CD8-positive, alpha-beta memory T cell (primary cell): ENCODE data around the gene SP4. TPM values are rescaled to one million over a fixed set of nuclear protein-coding genes. Genes with fewer than 3 reads are reported as not detected.

ENCODE experiments used
- CTCF ChIA-PET: fragments of 350-600 bp; sonication (Branson Sonifier 250); formaldehyde crosslinking; loops from one replicate; lab custom pipeline; 2021; ENCODE audit warnings: antibody characterized with exemption; lab: Charles Lee
- POLR2A ChIA-PET: fragments of 350-600 bp; sonication (Branson Sonifier 250); formaldehyde crosslinking; loops from one replicate; lab custom pipeline; 2021; ENCODE audit warnings: antibody characterized with exemption; lab: Charles Lee
- DNase-seq, 5 donors: peaks; one replicate each; pipeline versions ENCODE4 v3.0.0 to v3.0.0-alpha.2; 2020 to 2022; ENCODE audit warnings: mixed read lengths in 1 of 5
- H3K27ac ChIP-seq: one replicate; pipeline ENCODE4 v1.7.0; 2013; ENCODE audit warnings: low read depth, mild to moderate bottlenecking, low read length, moderate library complexity
- H3K27me3 ChIP-seq: 2 replicates; pipeline ENCODE4 v1.7.0; 2013; ENCODE audit warnings: low read length, mild to moderate bottlenecking; ENCODE audit not compliant: insufficient read depth, poor library complexity, severe bottlenecking
- H3K36me3 ChIP-seq: 2 replicates; pipeline ENCODE4 v1.7.0; 2013; ENCODE audit warnings: mild to moderate bottlenecking, low read length, moderate library complexity; ENCODE audit not compliant: insufficient read depth
- H3K4me1 ChIP-seq: 2 replicates; pipeline ENCODE4 v1.7.0; 2013; ENCODE audit warnings: mild to moderate bottlenecking, low read length, moderate library complexity; ENCODE audit not compliant: insufficient read depth
- H3K4me3 ChIP-seq: 2 replicates; pipeline ENCODE4 v1.7.0; 2013; ENCODE audit warnings: mild to moderate bottlenecking, low read length
- H3K9me3 ChIP-seq: 2 replicates; pipeline ENCODE4 v1.7.0; 2013; ENCODE audit warnings: mild to moderate bottlenecking, low read length
- H3K27ac Mint-ChIP-seq, 8 donors: one replicate each; pipeline ENCODE4 v1.8.0; 2020 to 2021; ENCODE audit warnings: mixed read lengths in 8 of 8, mild to moderate bottlenecking in 6 of 8, inconsistent platforms in 3 of 8, moderate library complexity in 3 of 8
- H3K27me3 Mint-ChIP-seq, 2 donors: one replicate each; pipeline ENCODE4 v1.8.0; 2020 to 2021; ENCODE audit warnings: mixed read lengths in 2 of 2, mild to moderate bottlenecking in 1 of 2, moderate library complexity in 1 of 2
- H3K36me3 Mint-ChIP-seq, 3 donors: one replicate each; pipeline ENCODE4 v1.8.0; 2020 to 2021; ENCODE audit warnings: mixed read lengths in 3 of 3, inconsistent platforms in 1 of 3, mild to moderate bottlenecking in 1 of 3
- H3K4me1 Mint-ChIP-seq, 3 donors: one replicate each; pipeline ENCODE4 v1.8.0; 2020 to 2021; ENCODE audit warnings: mixed read lengths in 3 of 3, inconsistent platforms in 1 of 3, mild to moderate bottlenecking in 1 of 3
- H3K4me3 Mint-ChIP-seq, 7 donors: one replicate each; pipeline ENCODE4 v1.8.0; 2020 to 2021; ENCODE audit warnings: mixed read lengths in 7 of 7, mild to moderate bottlenecking in 6 of 7, moderate library complexity in 4 of 7, inconsistent platforms in 2 of 7
- H3K9me3 Mint-ChIP-seq, 5 donors: one replicate each; pipeline ENCODE4 v1.8.0; 2020 to 2022; ENCODE audit warnings: mixed read lengths in 5 of 5, mild to moderate bottlenecking in 3 of 5, moderate library complexity in 2 of 5, inconsistent platforms in 1 of 5
- polyA plus RNA-seq: library from polyadenylated mRNA; unstranded; fragments of 300-500 nt; fragmentation: Illumina TruSeq; gene quantifications from one replicate; pipeline ENCODE4 v1.2.3, GENCODE V29; 2021
- total RNA-seq, 2 experiments: library from RNA; stranded (reverse); gene quantifications; one replicate each; pipeline ENCODE4 v1.2.3, GENCODE V29; 2021

Gene SP4
- total and polyA plus RNA-seq, 3 experiments from 2014 or later, result 14.1 to 22.2 (median 20.0) TPM

GRCh38 chr7:21547501-21547900 lies 119.6 kb downstream of the SP4 start:
- ChIA-PET CTCF (no interaction called here), POLR2A (no interaction called here)
- DNase-seq, result no peak
- H3K27ac ChIP-seq, result no peak overlapping the region
- H3K36me3 Mint-ChIP-seq, result no peaks in the 10 kb centered on the region
- no peaks in the 10 kb centered on the region for H3K36me3 ChIP-seq
- no peak overlapping the region for H3K4me3 Mint-ChIP-seq
- H3K27me3 Mint-ChIP-seq, result peaks cover 24 to 46% of the 10 kb centered on the region in 2 donors
- H3K27ac Mint-ChIP-seq, result no peak overlapping the region
- H3K4me1 ChIP-seq, result no peaks in the 10 kb centered on the region
- H3K4me3 ChIP-seq, result no peak overlapping the region
- peaks cover 5 to 11% (median 5%) of the 10 kb centered on the region in 3 donors for H3K4me1 Mint-ChIP-seq
- H3K9me3 ChIP-seq, result no peaks in the 10 kb centered on the region
- H3K9me3 Mint-ChIP-seq, result no peaks in the 10 kb centered on the region
- peaks cover 6% of the 10 kb centered on the region for H3K27me3 ChIP-seq

- H3K4me3 Mint-ChIP-seq, result no peak overlapping the region
- POLR2A ChIA-PET, result no interaction called here
- H3K4me1 ChIP-seq, result no peaks in the 10 kb centered on the region
- no peaks in the 10 kb centered on the region for H3K9me3 ChIP-seq
- CTCF ChIA-PET, result no interaction called here
- H3K4me3 ChIP-seq, result no peak overlapping the region
- H3K9me3 Mint-ChIP-seq, result no peaks in the 10 kb centered on the region
- DNase-seq, result no peak
- H3K4me1 Mint-ChIP-seq, result peaks cover 3 to 6% (median 5%) of the 10 kb centered on the region in 3 donors
- no peak overlapping the region for H3K27ac Mint-ChIP-seq
- no peaks in the 10 kb centered on the region for H3K36me3 Mint-ChIP-seq
- H3K27me3 Mint-ChIP-seq, result peaks cover 22 to 43% of the 10 kb centered on the region in 2 donors
- H3K27ac ChIP-seq, result no peak overlapping the region
- peaks cover 6% of the 10 kb centered on the region for H3K27me3 ChIP-seq
- no peaks in the 10 kb centered on the region for H3K36me3 ChIP-seq
Observed at GRCh38 chr7:21548491-21548890, 120.6 kb downstream of the SP4 start.

GRCh38 chr7:21550076-21550475 lies 122.2 kb downstream of the SP4 start:
- ChIA-PET POLR2A (no interaction called here), CTCF (no interaction called here)
- no peaks in the 10 kb centered on the region for H3K4me1 Mint-ChIP-seq

GRCh38 chr7:21550821-21551531 lies 123.1 kb downstream of the SP4 start:
- Histone ChIP-seq H3K27me3 (no peaks in the 10 kb centered on the region), H3K36me3 (no peaks in the 10 kb centered on the region), H3K4me1 (no peaks in the 10 kb centered on the region), H3K27ac (no peak overlapping the region), H3K9me3 (no peaks in the 10 kb centered on the region), H3K4me3 (no peak overlapping the region)
- Mint-ChIP-seq H3K36me3 (no peaks in the 10 kb centered on the region), H3K27ac (no peak overlapping the region), H3K4me3 (no peak overlapping the region), H3K4me1 (no peaks in the 10 kb centered on the region), H3K9me3 (no peaks in the 10 kb centered on the region), H3K27me3 (peaks cover 20 to 40% of the 10 kb centered on the region in 2 donors)
- DNase-seq, result no peak
- ChIA-PET POLR2A (no interaction called here), CTCF (no interaction called here)

More at GRCh38 chr7:21550076-21550475, 122.2 kb downstream of the SP4 start:
- no peak for DNase-seq
- peaks cover 24 to 41% of the 10 kb centered on the region in 2 donors for H3K27me3 Mint-ChIP-seq
- H3K4me3 Mint-ChIP-seq, result no peak overlapping the region
- Histone ChIP-seq H3K36me3 (no peaks in the 10 kb centered on the region), H3K4me3 (no peak overlapping the region), H3K4me1 (no peaks in the 10 kb centered on the region), H3K27me3 (no peaks in the 10 kb centered on the region), H3K9me3 (no peaks in the 10 kb centered on the region), H3K27ac (no peak overlapping the region)
- H3K36me3 Mint-ChIP-seq, result no peaks in the 10 kb centered on the region
- no peaks in the 10 kb centered on the region for H3K9me3 Mint-ChIP-seq
- H3K27ac Mint-ChIP-seq, result no peak overlapping the region

GRCh38 chr7:21562385-21562784 lies 134.5 kb downstream of the SP4 start:
- Histone ChIP-seq H3K4me1 (no peaks in the 10 kb centered on the region), H3K9me3 (no peaks in the 10 kb centered on the region), H3K4me3 (no peak overlapping the region), H3K27me3 (no peaks in the 10 kb centered on the region), H3K27ac (no peak overlapping the region), H3K36me3 (no peaks in the 10 kb centered on the region)
- CTCF ChIA-PET, result no interaction called here
- no peaks in the 10 kb centered on the region for H3K4me1 Mint-ChIP-seq
- H3K9me3 Mint-ChIP-seq, result no peaks in the 10 kb centered on the region
- peaks cover 1 to 15% of the 10 kb centered on the region in 2 donors for H3K27me3 Mint-ChIP-seq
- POLR2A ChIA-PET, result no interaction called here
- no peak overlapping the region for H3K27ac Mint-ChIP-seq
- H3K4me3 Mint-ChIP-seq, result no peak overlapping the region
- no peak for DNase-seq
- no peaks in the 10 kb centered on the region for H3K36me3 Mint-ChIP-seq

Other genes with a start within 250 kb of the SP4 start
- gene DNAH11, start 115.0 kb downstream of the SP4 start, total RNA-seq, result under 1 TPM in 1 of 2 experiments, not detected in 1; 0.02 TPM
- not detected for gene DNAH11, start 115.0 kb downstream of the SP4 start, polyA plus RNA-seq